ENCODE measurements around the gene RALGAPA2. TPM values are rescaled to one million over a fixed set of nuclear protein-coding genes. Genes with fewer than 3 reads are reported as not detected.

The RALGAPA2 gene
- total RNA-seq, 1 experiment from 2014 or later, result 18.2 TPM

DNA sequence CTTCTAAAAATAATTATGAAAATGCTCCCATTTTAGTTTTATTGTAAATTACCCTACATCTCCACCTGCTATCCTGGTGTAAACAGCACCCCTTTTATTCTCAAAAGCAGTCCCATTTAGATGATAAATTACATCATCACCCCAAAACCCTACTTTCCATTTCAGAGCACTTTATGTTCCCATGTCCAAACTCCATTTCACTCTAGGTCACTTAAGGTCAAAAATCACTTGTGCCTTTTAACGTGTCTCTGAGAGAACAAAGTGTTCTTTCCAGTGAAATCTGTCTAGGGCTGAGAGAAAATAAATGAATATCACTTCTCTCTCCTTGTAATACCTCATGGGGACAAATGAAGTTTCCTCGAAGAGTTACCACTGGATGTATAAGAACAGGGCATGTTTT is 187.2 kb downstream of the RALGAPA2 start:
- H3K9me3 Mint-ChIP-seq, result no peaks in the 10 kb centered on the region
- no peaks in the 10 kb centered on the region for H3K27me3 Mint-ChIP-seq (ENCODE audit: low read depth)
- peaks cover 8% of the 10 kb centered on the region for H3K36me3 Mint-ChIP-seq
- POLR2A ChIA-PET, result no interaction called here
- H3K4me3 Mint-ChIP-seq, result no peak overlapping the region
- no peaks in the 10 kb centered on the region for H3K4me1 Mint-ChIP-seq
- TF ChIP-seq, protein P1, sequence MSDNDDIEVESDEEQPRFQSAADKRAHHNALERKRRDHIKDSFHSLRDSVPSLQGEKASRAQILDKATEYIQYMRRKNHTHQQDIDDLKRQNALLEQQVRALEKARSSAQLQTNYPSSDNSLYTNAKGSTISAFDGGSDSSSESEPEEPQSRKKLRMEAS (CRISPR knock-in tag; IDR thresholded peaks at IDR 0.05), result no peak
- no peak for TF ChIP-seq HMGXB4 (CRISPR knock-in tag; IDR thresholded peaks at IDR 0.05)
- TF ChIP-seq, protein P2, sequence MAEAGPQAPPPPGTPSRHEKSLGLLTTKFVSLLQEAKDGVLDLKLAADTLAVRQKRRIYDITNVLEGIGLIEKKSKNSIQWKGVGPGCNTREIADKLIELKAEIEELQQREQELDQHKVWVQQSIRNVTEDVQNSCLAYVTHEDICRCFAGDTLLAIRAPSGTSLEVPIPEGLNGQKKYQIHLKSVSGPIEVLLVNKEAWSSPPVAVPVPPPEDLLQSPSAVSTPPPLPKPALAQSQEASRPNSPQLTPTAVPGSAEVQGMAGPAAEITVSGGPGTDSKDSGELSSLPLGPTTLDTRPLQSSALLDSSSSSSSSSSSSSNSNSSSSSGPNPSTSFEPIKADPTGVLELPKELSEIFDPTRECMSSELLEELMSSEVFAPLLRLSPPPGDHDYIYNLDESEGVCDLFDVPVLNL (CRISPR knock-in tag; IDR thresholded peaks at IDR 0.05; ENCODE audit: borderline replicate concordance, low read depth), result no peak
- no peak overlapping the region for H3K27ac Mint-ChIP-seq
- ATAC-seq (no peak), DNase-seq (ENCODE audit: low spot score) (no peak)
- CTCF ChIA-PET, result no interaction called here

DNA sequence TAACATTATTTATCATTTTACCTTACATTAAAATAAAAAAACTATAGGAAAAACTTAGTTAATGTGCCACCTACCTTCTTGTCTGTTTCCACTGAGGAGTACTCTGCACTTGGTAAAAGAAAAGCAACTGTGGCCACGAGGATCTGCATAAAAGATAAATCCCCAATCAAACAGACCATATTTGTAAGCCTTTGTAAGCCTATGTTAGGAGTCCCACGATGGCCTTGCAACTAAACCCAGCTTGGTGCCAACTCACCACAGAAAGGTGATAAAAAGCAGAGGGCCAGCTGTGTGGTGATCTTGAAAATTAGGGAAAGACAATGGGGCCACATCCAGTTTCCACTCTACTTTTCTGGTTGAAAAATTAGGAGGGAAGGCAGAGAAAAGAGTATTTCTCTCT is 187.7 kb downstream of the RALGAPA2 start:
- Mint-ChIP-seq H3K4me1 (no peaks in the 10 kb centered on the region), H3K27me3 (ENCODE audit: low read depth) (no peaks in the 10 kb centered on the region), H3K4me3 (no peak overlapping the region), H3K9me3 (no peaks in the 10 kb centered on the region), H3K27ac (no peak overlapping the region), H3K36me3 (peaks cover 8% of the 10 kb centered on the region)
- POLR2A ChIA-PET, result no interaction called here
- TF ChIP-seq RORB (CRISPR knock-in tag; IDR thresholded peaks at IDR 0.05) (no peak), E2F5 (CRISPR knock-in tag; IDR thresholded peaks at IDR 0.05) (no peak), NR1H2 (CRISPR knock-in tag; IDR thresholded peaks at IDR 0.05) (no peak), HMGXB4 (CRISPR knock-in tag; IDR thresholded peaks at IDR 0.05) (no peak), NFE2L1 (CRISPR knock-in tag; IDR thresholded peaks at IDR 0.05) (no peak), HMGA2 (CRISPR knock-in tag; IDR thresholded peaks at IDR 0.05) (no peak), MYBL2 (CRISPR knock-in tag; IDR thresholded peaks at IDR 0.05) (no peak), ZBTB43 (CRISPR knock-in tag; IDR thresholded peaks at IDR 0.05) (no peak)
- TF ChIP-seq, protein P3, sequence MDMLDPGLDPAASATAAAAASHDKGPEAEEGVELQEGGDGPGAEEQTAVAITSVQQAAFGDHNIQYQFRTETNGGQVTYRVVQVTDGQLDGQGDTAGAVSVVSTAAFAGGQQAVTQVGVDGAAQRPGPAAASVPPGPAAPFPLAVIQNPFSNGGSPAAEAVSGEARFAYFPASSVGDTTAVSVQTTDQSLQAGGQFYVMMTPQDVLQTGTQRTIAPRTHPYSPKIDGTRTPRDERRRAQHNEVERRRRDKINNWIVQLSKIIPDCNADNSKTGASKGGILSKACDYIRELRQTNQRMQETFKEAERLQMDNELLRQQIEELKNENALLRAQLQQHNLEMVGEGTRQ (CRISPR knock-in tag; IDR thresholded peaks at IDR 0.05), result no peak
- TF ChIP-seq, protein P4, sequence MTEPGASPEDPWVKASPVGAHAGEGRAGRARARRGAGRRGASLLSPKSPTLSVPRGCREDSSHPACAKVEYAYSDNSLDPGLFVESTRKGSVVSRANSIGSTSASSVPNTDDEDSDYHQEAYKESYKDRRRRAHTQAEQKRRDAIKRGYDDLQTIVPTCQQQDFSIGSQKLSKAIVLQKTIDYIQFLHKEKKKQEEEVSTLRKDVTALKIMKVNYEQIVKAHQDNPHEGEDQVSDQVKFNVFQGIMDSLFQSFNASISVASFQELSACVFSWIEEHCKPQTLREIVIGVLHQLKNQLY (CRISPR knock-in tag; IDR thresholded peaks at IDR 0.05), result no peak
- no peak for ATAC-seq
- CTCF ChIA-PET, result no interaction called here
- no peak for DNase-seq (ENCODE audit: low spot score)

DNA sequence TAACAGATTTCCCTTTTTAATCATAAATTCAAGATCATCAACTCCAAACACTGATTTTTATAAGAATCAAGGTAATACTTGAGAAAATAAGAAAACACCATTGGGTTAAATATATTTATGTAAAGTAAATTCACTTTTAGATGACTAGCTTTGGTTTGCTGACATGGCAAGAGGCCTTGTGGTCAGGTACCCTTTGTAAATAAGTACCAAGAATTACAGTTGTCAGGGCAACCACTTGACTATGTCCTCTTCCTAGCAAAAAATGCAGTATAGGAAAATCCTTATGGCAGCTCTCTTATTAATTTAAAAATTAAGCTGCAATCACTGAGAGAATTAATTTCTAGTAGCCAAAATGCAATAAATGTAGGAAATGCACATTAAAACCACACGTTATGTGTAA is 190.7 kb downstream of the RALGAPA2 start:
- TF ChIP-seq ZNF138 (CRISPR knock-in tag; conservative IDR thresholded peaks at IDR 0.05) (no peak), CBFB (CRISPR knock-in tag; IDR thresholded peaks at IDR 0.05; ENCODE audit: low read depth) (no peak), ZNF219 (CRISPR knock-in tag; IDR thresholded peaks at IDR 0.05; ENCODE audit: borderline replicate concordance) (no peak), ZNF425 (CRISPR knock-in tag; conservative IDR thresholded peaks at IDR 0.05) (no peak), KAT7 (CRISPR knock-in tag; IDR thresholded peaks at IDR 0.05; ENCODE audit: borderline replicate concordance) (no peak), NFE2L1 (CRISPR knock-in tag; IDR thresholded peaks at IDR 0.05) (no peak), ZNF396 (CRISPR knock-in tag; IDR thresholded peaks at IDR 0.05; ENCODE audit: borderline replicate concordance) (no peak)
- Mint-ChIP-seq H3K36me3 (peaks cover 14% of the 10 kb centered on the region), H3K4me3 (no peak overlapping the region), H3K27me3 (ENCODE audit: low read depth) (no peaks in the 10 kb centered on the region), H3K9me3 (no peaks in the 10 kb centered on the region), H3K27ac (no peak overlapping the region), H3K4me1 (no peaks in the 10 kb centered on the region)
- DNase-seq (ENCODE audit: low spot score), result no peak
- CTCF ChIA-PET, result no interaction called here
- POLR2A ChIA-PET, result no interaction called here
- no peak for ATAC-seq
